HG03095 (cell line): ENCODE measurements around the gene PCDHA11.

Experiments
- ATAC-seq: cut with Tn5 transposase; IDR thresholded peaks from one replicate; pipeline ENCODE4 v1.9.1; 2021; ENCODE audit warnings: moderate library complexity; ENCODE audit not compliant: unreplicated experiment

The PCDHA11 gene

DNA sequence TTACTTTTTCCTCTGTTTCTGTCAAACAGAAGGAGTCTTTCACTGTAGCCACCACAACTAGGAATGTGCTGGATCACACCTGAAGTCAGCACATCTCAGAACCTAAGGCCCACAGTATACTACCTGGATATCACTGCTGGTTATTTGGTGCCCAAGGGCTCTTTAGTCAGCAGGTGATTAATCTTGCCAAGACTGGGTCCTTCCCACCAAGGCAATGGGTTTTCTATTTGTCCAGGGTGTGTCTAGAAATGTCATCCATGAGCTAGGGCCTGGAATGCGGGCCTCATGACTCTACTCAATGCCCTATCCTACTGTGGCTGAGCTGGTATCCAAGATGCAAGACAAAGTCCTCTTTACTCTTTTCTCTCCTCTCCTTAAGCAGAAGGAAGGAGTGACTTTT lies 47.6 kb downstream of the PCDHA11 start:
- ATAC-seq = no peak
